ENCODE measurements around the gene NKAIN2.
A peak's percentile ranks its signal among the peaks of the same experiment; 100 is the strongest.

The NKAIN2 gene

DNA sequence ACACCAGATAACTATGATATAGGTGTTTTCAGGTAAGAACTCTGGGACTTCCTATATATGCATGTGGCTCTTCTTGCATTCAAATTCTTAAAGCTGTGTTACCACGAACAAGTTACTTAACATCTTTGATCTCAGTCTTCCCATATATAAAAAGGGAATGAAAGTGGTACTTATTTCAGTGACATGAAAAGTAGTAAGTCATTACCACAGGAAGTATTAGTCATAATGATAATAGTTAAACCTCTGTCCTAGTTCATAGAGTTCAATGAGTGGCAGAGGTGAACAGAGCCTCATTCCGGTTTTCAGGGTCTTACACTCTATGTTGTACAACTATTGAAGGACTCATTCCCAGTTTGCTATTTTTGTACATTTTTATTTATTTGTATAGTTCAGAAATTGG lies 237.0 kb downstream of the NKAIN2 start:
- DNase-seq, result no peak

- DNase-seq, result no peak
These were observed 248.5 kb downstream of the NKAIN2 start for GRCh38 chr6:124052120-124052519.

DNA sequence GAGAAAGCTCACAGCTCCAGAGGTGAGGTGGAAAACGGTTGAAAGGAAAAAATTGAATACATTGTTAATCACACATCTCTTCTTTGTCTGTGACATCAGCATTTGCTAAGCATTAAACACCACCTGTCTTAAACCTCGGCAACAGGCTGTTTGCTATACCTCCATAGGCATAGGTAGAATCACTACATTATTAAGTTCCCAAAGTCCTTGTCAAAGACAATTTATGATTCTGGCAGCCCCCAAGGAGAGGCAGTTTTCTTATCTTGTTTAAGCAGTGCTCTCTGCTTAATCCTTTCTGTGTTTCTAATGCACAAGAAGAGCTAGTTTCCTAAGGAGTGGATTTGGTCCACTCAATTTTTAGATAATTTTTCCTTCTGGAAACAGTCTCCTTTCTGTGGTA lies 249.7 kb downstream of the NKAIN2 start:
- DNase-seq, result peak; percentile 8

DNA sequence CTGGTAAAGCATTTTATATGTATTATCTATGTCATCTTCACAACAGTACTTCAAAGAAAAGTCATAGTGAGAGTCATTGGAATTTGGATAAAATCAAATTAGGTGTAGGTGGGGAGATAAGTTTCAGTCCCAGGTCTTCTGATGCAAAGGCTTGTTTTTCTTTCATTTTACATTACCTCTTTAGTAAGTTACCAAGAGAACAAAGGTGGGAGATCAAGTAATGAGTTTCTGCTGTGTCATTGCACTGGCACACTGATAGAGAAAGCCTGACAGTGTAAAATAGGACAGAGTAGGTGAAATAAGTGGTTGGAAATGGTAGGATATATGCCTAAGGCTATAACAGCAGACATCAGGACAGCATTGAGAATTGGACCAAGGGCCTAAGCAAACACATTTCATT lies 250.4 kb downstream of the NKAIN2 start:
- no peak for DNase-seq

DNA sequence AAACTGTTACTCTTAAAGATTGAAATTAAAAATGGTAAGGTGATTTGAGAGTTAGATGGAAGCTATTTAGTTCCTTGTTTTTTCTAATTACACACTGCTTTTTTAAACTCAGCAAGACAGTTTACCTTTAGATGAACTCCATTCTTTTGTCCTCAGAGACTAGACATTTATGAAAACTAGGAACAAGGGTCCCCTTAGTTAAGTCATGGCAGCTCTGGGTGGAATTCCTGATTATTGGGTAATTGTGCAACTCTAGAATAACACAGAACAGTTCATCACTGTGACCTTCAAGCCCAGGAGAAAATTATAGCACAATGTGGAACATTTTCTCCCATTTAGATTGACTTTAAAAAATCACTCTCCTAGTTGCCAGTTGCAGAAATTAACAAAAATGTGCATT lies 251.7 kb downstream of the NKAIN2 start:
- no peak for DNase-seq

DNA sequence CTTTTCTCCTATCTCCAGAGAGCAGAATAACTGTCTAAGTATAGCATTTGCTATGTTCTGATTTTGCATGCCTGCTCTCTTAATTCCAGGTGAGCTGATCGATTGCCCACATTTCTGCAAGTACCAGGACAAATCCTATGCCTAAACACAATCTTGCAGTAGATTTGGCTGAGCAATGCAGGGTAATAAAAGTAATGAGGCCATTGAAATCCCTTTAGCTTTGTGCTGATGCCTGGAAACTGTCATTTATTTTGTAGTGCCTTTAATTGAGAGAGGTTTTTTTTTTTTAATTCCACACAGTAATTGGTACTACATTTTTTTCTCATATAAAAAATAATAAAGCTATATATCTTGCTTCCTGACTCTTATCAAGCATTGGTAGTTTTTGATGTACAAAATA lies 252.3 kb downstream of the NKAIN2 start:
- DNase-seq, result no peak

- no peak for DNase-seq
These were observed 253.0 kb downstream of the NKAIN2 start for GRCh38 chr6:124056407-124057334.

- DNase-seq, result no peak
These were observed 253.8 kb downstream of the NKAIN2 start for GRCh38 chr6:124057461-124057860.

DNA sequence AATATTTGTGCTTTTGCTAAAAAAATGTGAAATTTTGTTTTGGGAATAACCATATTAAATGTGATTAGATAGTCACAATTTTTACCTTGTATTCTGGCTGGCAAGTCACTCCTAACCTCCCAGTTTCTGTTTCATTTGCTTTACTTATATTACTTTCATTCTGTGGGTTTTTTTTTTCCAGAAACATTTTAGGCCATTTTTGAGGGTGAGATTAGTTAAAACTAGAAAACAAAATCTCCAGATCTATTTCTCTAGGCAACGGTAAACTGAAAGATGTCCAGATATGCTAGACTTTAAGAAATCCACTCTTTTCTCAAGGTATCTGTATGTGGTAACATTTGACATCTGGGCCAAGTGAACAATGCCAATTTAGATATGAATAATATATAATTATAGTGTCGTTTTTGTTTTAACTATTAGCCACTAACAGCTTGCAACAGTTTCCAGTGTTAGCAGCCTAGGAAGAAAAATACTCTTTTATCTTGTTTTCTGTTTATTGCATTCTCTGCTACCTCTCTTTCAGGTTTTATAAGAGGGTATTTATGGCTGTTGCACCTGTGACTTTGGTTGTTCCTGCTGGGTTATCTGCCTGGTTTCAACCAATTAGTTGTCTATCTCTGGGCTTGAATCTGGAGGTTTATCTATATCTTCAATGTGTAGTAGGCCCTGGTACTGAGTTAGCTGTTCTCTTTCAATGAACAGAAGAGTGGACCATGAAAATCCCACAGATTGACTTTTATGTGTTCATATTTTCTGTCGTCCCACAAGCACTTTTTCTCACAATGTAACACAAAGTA lies 260.9 kb downstream of the NKAIN2 start:
- DNase-seq, result no peak

- DNase-seq, result no peak
These were observed 262.6 kb downstream of the NKAIN2 start for GRCh38 chr6:124066269-124066668.

- peak; percentile 45 for DNase-seq
These were observed 263.4 kb downstream of the NKAIN2 start for GRCh38 chr6:124066946-124067552.

DNA sequence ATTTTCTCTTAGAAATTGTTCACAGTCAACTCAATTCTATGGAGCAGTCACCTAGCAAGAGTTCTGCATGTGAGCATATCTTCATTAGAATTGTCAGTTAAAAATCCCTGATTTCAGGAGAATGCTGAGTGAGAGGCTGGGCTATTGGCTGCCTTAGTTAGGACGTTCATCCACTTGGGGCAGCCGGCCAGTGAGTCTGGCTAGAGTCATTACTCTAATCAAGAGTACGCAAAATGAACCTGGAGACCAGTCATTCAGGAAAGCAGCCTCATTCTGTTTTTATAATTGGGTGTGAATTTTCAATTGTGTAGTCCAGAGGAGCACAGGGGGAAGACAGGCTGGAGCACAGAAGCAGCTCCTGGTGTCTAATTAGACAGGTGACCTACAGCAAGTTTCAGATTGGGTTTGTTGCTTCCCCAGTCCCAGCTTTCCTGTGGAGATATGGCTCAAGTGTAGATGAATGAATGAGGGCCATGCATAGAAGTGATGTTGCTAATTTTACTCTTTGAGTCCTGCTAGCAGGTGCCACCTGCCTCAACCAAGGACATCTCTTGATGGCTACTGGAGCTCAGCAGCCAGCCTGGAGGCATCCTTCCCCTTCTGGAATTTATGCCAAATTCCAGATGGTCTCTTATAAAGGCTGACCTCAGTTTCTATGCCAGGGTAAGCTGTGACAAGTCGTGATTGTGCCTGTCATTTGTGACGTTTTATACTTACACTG lies 265.7 kb downstream of the NKAIN2 start:
- no peak for DNase-seq

GRCh38 chr6:124073021-124073420 lies 269.4 kb downstream of the NKAIN2 start:
- DNase-seq, result no peak

DNA sequence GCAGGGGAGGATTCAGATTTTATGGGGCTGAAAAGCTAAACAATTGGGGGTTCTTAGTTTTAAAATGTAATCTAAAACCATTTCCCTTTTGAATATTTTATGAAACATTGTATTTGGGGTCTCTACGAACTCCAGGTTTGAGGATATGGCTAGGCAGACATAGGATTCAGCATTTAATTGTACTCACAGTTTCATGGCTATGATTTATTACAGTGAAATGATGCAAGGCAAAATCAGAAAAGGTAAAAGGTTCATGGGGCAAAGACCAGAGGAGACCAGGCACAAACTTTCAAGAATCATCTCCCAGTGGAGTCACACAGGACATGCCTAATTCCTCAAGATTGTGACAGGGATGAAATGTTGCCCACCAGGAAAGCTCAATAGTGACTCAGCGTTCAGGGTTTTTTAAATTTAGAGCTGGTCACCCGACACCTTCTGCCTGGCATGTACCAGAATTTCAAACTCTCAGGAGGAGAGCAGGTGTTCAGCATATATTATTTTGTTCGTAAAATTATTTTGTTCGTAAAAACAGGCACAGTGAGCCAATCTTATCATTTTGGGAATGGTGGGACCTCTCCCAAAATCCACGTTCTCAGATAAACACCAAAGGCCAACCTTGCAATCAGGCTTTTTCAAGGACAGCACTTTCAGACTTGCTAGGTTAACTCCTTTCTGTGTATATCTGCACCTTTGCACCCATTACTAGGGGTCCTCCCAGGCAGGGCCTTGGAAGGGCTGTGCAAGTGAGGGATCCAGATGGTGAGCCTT lies 270.3 kb downstream of the NKAIN2 start:
- DNase-seq, result no peak

DNA sequence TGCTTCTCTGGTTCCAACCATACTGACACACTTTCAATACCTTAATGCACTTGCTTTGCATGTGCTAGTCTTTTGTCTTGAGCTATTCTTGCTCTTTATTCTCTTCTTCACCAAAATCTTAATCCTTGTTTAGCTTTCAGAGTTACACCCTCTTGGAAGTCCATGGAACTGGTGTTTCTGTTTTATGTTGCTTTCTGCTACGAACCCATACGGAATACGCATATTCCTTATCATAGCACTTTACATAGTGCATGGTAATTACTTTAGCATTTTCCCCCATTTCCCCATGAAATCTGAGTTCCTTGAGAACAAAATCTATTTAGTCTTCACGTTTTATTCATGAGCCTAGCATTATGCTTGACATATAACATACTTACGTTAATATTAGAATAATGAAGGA lies 270.9 kb downstream of the NKAIN2 start:
- DNase-seq, result no peak

GRCh38 chr6:124076336-124077048 lies 272.8 kb downstream of the NKAIN2 start:
- peak; percentile 14 for DNase-seq

GRCh38 chr6:124078169-124078568 lies 274.5 kb downstream of the NKAIN2 start:
- DNase-seq, result no peak

- DNase-seq, result no peak
These were observed 276.8 kb downstream of the NKAIN2 start for GRCh38 chr6:124080483-124080882.

DNA sequence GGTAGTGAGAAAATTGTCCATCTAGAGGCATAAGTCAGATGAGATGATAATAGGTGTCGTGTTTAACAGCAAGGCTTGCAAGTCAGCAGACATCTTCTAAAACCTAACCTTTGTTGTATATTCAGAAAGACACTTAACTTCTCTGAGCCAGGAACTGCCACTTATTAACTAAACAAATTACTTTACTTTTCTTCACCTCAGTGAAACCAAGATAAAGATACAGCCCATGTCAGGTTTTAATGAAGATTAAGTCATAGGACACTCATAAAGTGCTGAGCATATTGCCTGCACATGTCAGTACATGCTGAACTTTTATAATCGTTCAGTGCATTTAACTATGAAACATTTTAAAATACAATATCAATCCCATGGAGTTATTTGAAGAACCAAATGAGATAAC lies 286.8 kb downstream of the NKAIN2 start:
- DNase-seq, result no peak

GRCh38 chr6:124099520-124099919 lies 295.9 kb downstream of the NKAIN2 start:
- DNase-seq, result no peak

DNA sequence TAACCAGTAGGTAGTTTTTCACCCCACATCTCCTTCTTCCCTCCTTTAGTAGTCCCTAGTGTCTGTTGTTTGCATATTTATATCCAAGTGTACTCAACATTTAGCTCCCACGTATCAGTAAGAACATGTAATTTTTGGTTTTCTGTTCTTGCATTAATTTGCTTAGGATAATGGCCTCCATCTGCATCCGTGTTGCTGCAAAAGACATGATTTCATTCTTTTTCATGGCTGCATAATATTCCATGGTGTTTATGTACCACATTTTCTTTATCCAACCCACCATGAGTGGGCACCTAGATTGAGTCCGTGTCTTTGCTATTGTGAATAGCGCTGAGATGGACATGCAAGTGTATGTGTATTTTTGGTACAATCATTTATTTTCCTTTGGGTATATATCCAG lies 306.8 kb downstream of the NKAIN2 start:
- DNase-seq, result no peak

All from NCI-H82 (cell line).